ENCODE measurements around the gene C5AR1.

Gene C5AR1

GRCh38 chr19:47274071-47274890 lies 35.4 kb upstream of the C5AR1 start, which contains the start of gene INAFM1 (continued):
- TF ChIP-seq, protein P1, sequence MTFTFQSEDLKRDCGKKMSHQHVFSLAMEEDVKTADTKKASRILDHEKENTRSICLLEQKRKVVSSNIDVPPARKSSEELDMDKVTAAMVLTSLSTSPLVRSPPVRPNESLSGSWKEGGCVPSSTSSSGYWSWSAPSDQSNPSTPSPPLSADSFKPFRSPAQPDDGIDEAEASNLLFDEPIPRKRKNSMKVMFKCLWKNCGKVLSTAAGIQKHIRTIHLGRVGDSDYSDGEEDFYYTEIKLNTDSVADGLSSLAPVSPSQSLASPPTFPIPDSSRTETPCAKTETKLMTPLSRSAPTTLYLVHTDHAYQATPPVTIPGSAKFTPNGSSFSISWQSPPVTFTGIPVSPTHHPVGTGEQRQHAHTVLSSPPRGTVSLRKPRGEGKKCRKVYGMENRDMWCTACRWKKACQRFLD (tag by site-specific recombination; IDR thresholded peaks at IDR 0.05): no peak
- TF ChIP-seq ZNF645 (tag by site-specific recombination; IDR thresholded peaks at IDR 0.05): no peak
- no peak for TF ChIP-seq ZNF10 (tag by site-specific recombination; IDR thresholded peaks at IDR 0.05)
- no peak for TF ChIP-seq MEIS1 (CRISPR knock-in tag; IDR thresholded peaks at IDR 0.05; ENCODE audit: borderline replicate concordance)
- TF ChIP-seq ZNF423 (tag by site-specific recombination; IDR thresholded peaks at IDR 0.05): no peak
- TF ChIP-seq ZNF629 (tag by site-specific recombination; IDR thresholded peaks at IDR 0.05): no peak
- TF ChIP-seq KLF7 (tag by site-specific recombination; IDR thresholded peaks at IDR 0.05; ENCODE audit: borderline replicate concordance): peak; percentile 63; the same call in 1 of the 2 replicates
- TF ChIP-seq, protein P2, sequence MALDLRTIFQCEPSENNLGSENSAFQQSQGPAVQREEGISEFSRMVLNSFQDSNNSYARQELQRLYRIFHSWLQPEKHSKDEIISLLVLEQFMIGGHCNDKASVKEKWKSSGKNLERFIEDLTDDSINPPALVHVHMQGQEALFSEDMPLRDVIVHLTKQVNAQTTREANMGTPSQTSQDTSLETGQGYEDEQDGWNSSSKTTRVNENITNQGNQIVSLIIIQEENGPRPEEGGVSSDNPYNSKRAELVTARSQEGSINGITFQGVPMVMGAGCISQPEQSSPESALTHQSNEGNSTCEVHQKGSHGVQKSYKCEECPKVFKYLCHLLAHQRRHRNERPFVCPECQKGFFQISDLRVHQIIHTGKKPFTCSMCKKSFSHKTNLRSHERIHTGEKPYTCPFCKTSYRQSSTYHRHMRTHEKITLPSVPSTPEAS (tag by site-specific recombination; IDR thresholded peaks at IDR 0.05): no peak
- no peak for TF ChIP-seq ZNF433 (tag by site-specific recombination; IDR thresholded peaks at IDR 0.05; ENCODE audit: low read depth)
- TF ChIP-seq YY2 (tag by site-specific recombination; IDR thresholded peaks at IDR 0.05): no peak
- peak; percentile 16; the same call in 1 of the 2 replicates for TF ChIP-seq OVOL3 (tag by site-specific recombination; IDR thresholded peaks at IDR 0.05)
- TF ChIP-seq, protein P3, sequence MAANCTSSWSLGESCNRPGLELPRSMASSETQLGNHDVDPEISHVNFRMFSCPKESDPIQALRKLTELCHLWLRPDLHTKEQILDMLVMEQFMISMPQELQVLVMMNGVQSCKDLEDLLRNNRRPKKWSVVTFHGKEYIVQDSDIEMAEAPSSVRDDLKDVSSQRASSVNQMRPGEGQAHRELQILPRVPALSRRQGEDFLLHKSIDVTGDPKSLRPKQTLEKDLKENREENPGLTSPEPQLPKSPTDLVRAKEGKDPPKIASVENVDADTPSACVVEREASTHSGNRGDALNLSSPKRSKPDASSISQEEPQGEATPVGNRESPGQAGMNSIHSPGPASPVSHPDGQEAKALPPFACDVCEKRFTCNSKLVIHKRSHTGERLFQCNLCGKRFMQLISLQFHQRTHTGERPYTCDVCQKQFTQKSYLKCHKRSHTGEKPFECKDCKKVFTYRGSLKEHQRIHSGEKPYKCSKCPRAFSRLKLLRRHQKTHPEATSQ (tag by site-specific recombination; IDR thresholded peaks at IDR 0.05): no peak
- no peak for TF ChIP-seq ZNF174 (tag by site-specific recombination; IDR thresholded peaks at IDR 0.05)
- TF ChIP-seq GLI2 (tag by site-specific recombination; IDR thresholded peaks at IDR 0.05; ENCODE audit: borderline replicate concordance, low read depth): no peak
- TF ChIP-seq ZNF548 (tag by site-specific recombination; IDR thresholded peaks at IDR 0.05): no peak
- TF ChIP-seq FEZF1 (tag by site-specific recombination; IDR thresholded peaks at IDR 0.05): no peak
- TF ChIP-seq ZNF391 (tag by site-specific recombination; IDR thresholded peaks at IDR 0.05; ENCODE audit: borderline replicate concordance, low read depth): peak; percentile 56; the same call in 1 of the 2 replicates
- no peak for TF ChIP-seq ZNF416 (tag by site-specific recombination; IDR thresholded peaks at IDR 0.05)
- TF ChIP-seq ZNF132 (tag by site-specific recombination; IDR thresholded peaks at IDR 0.05; ENCODE audit: borderline replicate concordance): no peak
- TF ChIP-seq ZBTB26 (tag by site-specific recombination; optimal IDR thresholded peaks at IDR 0.05): peak; percentile 71
- TF ChIP-seq, protein P4, sequence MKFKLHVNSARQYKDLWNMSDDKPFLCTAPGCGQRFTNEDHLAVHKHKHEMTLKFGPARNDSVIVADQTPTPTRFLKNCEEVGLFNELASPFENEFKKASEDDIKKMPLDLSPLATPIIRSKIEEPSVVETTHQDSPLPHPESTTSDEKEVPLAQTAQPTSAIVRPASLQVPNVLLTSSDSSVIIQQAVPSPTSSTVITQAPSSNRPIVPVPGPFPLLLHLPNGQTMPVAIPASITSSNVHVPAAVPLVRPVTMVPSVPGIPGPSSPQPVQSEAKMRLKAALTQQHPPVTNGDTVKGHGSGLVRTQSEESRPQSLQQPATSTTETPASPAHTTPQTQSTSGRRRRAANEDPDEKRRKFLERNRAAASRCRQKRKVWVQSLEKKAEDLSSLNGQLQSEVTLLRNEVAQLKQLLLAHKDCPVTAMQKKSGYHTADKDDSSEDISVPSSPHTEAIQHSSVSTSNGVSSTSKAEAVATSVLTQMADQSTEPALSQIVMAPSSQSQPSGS (tag by site-specific recombination; IDR thresholded peaks at IDR 0.05; ENCODE audit: low read depth): no peak
- TF ChIP-seq, protein P5, sequence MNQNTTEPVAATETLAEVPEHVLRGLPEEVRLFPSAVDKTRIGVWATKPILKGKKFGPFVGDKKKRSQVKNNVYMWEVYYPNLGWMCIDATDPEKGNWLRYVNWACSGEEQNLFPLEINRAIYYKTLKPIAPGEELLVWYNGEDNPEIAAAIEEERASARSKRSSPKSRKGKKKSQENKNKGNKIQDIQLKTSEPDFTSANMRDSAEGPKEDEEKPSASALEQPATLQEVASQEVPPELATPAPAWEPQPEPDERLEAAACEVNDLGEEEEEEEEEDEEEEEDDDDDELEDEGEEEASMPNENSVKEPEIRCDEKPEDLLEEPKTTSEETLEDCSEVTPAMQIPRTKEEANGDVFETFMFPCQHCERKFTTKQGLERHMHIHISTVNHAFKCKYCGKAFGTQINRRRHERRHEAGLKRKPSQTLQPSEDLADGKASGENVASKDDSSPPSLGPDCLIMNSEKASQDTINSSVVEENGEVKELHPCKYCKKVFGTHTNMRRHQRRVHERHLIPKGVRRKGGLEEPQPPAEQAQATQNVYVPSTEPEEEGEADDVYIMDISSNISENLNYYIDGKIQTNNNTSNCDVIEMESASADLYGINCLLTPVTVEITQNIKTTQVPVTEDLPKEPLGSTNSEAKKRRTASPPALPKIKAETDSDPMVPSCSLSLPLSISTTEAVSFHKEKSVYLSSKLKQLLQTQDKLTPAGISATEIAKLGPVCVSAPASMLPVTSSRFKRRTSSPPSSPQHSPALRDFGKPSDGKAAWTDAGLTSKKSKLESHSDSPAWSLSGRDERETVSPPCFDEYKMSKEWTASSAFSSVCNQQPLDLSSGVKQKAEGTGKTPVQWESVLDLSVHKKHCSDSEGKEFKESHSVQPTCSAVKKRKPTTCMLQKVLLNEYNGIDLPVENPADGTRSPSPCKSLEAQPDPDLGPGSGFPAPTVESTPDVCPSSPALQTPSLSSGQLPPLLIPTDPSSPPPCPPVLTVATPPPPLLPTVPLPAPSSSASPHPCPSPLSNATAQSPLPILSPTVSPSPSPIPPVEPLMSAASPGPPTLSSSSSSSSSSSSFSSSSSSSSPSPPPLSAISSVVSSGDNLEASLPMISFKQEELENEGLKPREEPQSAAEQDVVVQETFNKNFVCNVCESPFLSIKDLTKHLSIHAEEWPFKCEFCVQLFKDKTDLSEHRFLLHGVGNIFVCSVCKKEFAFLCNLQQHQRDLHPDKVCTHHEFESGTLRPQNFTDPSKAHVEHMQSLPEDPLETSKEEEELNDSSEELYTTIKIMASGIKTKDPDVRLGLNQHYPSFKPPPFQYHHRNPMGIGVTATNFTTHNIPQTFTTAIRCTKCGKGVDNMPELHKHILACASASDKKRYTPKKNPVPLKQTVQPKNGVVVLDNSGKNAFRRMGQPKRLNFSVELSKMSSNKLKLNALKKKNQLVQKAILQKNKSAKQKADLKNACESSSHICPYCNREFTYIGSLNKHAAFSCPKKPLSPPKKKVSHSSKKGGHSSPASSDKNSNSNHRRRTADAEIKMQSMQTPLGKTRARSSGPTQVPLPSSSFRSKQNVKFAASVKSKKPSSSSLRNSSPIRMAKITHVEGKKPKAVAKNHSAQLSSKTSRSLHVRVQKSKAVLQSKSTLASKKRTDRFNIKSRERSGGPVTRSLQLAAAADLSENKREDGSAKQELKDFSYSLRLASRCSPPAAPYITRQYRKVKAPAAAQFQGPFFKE (tag by site-specific recombination; IDR thresholded peaks at IDR 0.05; ENCODE audit: borderline replicate concordance): no peak
- TF ChIP-seq ZNF623 (tag by site-specific recombination; IDR thresholded peaks at IDR 0.05): no peak
- no peak for TF ChIP-seq ZFP41 (tag by site-specific recombination; IDR thresholded peaks at IDR 0.05; ENCODE audit: borderline replicate concordance)
- peak; percentile 41; the same call in 1 of the 2 replicates for TF ChIP-seq SP7 (tag by site-specific recombination; IDR thresholded peaks at IDR 0.05)
- TF ChIP-seq ZNF571 (tag by site-specific recombination; IDR thresholded peaks at IDR 0.05): no peak
